Measurements from ENCODE around the gene PCDH18. TPM values are rescaled to one million over a fixed set of nuclear protein-coding genes. Genes with fewer than 3 reads are reported as not detected.

The PCDH18 gene
- total and polyA plus RNA-seq, 2 of the 13 experiments (the other 11 are each of a cell fraction or from before 2014, with no cell fraction given): not detected

- Histone ChIP-seq H3K4me2 (ENCODE audit: low read depth, low read length) (no peak overlapping the region), H3K27me3 (ENCODE audit: control insufficient read depth in 1 of 2, insufficient read depth in 2 of 2, low read length in 2 of 2) (no peaks in the 10 kb centered on the region), H3K4me1 (ENCODE audit: insufficient read depth, low read length) (no peaks in the 10 kb centered on the region), H3K36me3 (replicated peaks in 1 of 2; ENCODE audit: control insufficient read depth in 1 of 2, insufficient read depth in 2 of 2, low read length in 2 of 2) (no peaks in the 10 kb centered on the region), H2AFZ (ENCODE audit: low read length) (no peak overlapping the region), H3K27ac (ENCODE audit: extremely low read length, insufficient read depth, low read length) (no peak overlapping the region), H3K9ac (ENCODE audit: insufficient read depth, low read depth, low read length) (no peak overlapping the region), H3K9me3 (ENCODE audit: low read length) (peaks cover 16% of the 10 kb centered on the region; the same call in 1 of the 2 replicates), H3K4me3 (replicated peaks in 1 of 3; ENCODE audit: insufficient read depth in 1 of 3, low read depth in 2 of 3, low read length in 3 of 3) (no peak overlapping the region), H3K79me2 (ENCODE audit: insufficient read depth, low read length) (no peaks in the 10 kb centered on the region), H4K20me1 (ENCODE audit: insufficient read depth, low read length) (no peaks in the 10 kb centered on the region)
- FAIRE-seq: no peak
- intact Hi-C loops (cut with micrococcal nuclease; ENCODE audit: unreplicated experiment) (no loop called here), in situ Hi-C loops (cut with HindIII; ENCODE audit: extremely low pct_ligation_motif_present, low pct_unique_long_range_greater_than_20kb) (no loop called here)
- BruUV-seq (replicated peaks): no TSS peak
- CTCF ChIA-PET (ENCODE audit: low intra/inter-chr PET ratio, low total read pairs): no interaction called here
- POLR2A ChIA-PET: no interaction called here
- DNase-seq (ENCODE audit: low spot score): no peak
- no peak for ATAC-seq
- TF ChIP-seq MAFK (conservative IDR thresholded peaks at IDR 0.05 in 1 of 2, IDR thresholded peaks at IDR 0.05 in 1 of 2; ENCODE audit: low read length in 2 of 2) (peak; percentile 16 to 37; a peak in 2 of 4 replicates), CTCF (CRISPR knock-in tag; IDR thresholded peaks at IDR 0.05) (no peak), ZBTB7A (CRISPR knock-in tag; IDR thresholded peaks at IDR 0.05) (no peak), PHF5A (CRISPR knock-in tag; IDR thresholded peaks at IDR 0.05; ENCODE audit: low read depth, unreplicated experiment) (no peak), CBX5 (CRISPR knock-in tag; IDR thresholded peaks at IDR 0.05; ENCODE audit: borderline replicate concordance) (no peak)
Measured at GRCh38 chr4:137470806-137471205, 61.5 kb downstream of the PCDH18 start.
